Myocyte (in vitro differentiated cells): ENCODE results near the gene CALML6. TPM values are rescaled to one million over a fixed set of nuclear protein-coding genes. Genes with fewer than 3 reads are reported as not detected.

Experiments
- DNase-seq: peaks from one replicate; pipeline ENCODE4 v3.0.0-alpha.2; 2012; ENCODE audit warnings: low read depth
- total RNA-seq: library from RNA; depleted of rRNA; stranded (reverse); fragments of >200 nt; gene quantifications from 2 replicates; pipeline ENCODE4 v1.2.3, GENCODE V29; 2014

CALML6 gene
- total RNA-seq, 1 donor from 2014 or later = 0.27 TPM

DNA sequence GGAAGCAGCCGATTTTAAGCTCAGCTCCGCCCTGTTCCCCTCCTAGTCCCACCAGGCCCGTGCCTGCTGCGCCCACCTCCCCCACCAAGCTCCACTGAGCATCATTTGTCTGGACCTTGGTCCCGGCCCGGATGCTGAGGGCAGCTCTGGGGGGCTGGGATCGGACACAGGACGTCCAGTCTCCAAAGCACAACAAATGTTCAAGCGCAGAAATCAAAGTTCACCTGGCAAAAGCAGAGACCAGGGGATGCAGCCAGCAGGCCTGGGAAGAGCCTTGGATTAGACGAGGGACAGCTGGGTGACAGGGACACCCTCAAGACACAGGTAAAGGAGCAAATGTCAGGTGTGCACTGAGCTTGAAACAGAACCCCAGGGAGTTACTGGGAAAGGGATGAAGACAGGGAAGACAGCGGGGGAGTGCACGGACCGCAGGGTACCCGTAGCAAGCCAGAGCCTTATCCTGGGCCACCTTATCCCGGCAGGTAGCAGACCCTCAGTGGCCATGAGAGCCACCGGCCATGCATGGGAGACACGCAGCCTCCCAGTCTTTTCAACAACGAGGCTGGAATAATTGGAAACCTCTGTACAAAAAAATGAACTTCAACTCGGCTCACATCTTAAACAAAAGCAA is 26.3 kb downstream of the CALML6 start:
- no peak for DNase-seq

DNA sequence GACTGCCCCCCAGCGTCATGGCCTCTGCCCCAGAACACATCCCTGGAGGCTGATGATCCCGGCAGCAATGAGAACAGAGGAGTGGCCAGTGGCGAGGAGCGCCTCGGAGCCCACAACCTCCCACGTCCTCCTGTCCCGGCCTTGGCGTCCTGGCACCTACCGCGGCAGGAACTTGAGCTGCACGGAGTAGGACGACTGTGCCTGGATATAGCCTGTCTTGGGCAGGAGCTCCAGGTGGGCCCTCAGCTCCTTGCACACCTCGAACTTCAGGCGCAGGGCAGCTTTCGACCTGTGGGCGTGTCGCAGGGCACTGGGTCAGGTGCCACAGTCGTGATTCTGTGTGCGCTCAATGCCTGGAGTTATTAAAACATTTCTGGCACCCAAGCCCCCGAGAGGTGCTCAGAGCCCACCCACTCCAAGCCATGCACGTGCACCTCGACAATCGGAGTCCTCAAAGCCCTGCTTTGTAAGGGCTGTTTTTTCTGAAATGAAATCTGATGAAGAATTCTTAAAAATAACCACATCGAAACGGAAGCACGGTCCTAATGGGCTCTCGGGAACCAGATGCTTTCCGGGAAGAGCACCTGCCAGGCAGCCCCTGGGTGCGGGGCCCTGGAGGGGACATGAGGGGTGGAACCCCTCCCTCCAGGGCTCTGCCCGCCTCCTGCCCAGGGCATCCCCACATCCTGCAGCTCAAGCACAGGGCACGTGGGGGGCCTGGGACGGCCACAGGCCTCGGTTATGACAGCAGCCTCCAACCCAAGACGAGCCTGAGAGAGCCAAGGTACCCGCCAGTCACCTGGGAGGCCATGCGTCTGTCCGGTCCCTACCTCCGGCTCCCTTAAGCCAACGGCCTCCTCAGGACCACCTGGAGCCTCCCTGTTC is 27.1 kb downstream of the CALML6 start:
- no peak for DNase-seq

DNA sequence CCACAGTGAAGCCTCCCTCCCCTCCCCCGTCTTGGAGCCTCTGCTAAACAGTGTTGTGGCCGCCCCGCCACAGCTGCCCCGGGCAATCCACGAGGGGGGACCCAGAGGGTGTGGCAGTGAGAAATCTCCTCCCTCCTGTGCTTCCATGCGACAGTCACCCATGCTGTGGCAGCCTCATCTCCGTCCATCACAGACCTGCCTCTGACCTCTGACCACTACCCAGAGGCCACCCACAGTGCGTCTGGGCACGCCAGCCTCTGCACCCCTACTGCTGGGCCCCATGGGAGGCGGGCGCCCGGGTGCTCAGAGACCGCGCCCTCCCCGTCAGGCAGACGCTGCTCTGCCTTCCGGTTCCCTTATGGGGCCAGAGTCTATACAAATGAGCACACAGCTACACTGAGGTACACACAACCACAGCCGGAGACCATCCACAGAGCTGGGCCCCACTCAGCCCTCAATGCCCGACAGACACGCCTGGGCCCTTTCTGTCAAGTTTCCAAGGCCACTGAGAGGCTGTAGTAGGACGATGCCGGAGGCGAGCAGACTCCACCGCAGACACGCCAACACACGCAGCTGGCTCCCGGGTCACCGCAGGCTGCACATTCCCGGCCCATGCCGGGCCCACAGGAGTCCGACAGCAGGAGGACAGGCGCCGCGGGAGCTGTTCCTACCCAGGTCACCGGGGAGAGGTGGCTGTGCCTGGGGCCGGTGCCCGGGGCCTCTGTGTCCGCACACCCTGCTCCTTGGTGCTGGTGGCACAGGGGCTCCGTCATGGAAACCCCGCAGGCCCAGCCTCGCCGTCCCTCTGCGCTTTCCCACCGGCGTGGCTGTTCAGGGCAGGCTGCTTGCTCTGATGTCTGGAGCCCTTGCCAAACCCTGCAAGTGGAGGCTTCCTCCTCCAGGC is 27.9 kb downstream of the CALML6 start:
- no peak for DNase-seq

DNA sequence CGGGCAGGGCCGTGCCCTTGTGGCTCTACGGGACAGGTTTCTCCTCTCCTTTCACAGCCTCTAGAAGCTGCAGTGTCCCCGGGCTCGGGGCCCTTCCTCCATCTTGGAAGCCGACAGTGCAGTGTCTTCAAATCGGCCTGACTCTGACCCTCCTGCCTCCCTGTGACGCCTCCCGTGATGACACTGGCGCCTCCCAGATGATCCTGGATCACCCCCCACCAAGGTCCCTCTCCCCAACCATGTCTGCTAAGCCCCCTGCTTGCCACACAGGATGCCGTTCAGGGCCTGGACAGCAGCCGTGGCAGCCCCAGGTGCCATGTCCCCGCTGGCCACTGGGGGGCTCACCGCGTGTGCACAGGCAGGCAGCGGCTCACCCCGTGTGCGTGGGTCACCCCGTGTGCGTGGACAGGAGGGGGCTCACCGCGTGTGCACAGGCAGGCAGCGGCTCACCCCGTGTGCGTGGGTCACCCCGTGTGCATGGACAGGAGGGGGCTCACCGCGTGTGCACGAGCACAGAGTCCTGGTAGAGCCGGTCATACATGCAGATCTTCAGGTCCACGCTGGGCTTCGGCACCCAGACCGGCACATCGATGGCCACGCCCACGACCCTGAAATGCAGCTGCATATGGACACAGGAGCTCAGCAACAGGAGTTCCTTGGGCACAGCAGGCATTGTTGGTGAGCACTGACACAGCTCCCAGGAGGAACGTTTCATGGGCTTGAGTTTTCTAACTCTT is 28.9 kb downstream of the CALML6 start:
- peak; percentile 39 for DNase-seq

DNA sequence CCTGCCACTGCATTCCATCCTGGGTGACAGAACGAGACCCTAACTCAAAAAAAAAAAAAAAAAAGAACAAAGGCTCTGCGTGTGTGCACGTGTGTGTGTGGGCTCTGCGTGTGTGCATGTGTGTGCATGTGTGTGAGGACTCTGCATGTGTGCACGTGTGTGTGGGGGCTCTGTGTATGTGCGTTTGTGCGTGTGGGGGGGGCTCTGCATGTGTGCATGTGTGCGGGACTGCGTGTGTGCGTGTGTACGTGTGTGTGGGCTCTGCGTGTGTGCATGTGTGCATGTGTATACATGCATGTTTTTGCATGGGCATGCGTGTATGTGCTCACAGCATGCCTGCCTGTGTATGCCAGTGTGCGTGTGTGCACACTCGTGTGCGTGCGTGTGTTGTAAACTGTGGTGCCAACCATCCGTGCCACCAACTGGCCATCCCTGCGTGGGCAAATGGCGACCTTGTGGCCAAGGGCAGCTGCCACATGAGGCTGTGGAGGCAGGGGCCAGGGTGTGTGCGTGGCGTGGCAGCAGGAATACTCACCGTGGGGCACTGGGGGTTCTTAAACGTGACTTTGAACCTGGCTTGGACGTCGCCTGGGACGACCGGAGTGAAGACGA is 30.8 kb downstream of the CALML6 start:
- no peak for DNase-seq

DNA sequence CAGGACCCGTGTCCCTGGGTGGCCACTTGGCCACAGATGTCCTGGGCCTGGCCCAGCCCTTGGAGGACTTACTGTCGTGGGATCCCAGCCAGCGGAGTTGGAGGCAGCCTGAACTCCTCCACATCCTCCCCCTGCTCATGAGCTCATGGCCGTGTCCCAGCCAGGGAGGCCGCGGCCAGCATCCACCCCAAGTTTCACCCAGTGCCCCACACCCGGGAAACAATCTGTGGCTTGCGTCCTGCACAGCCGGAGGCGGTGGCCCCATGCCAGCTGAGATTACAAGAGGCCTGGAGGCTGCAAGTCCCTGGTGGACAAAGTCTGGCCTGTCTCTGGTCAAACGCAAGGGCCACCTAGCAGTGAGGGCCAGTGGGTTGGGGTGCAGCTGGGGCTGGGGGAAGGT is 31.5 kb downstream of the CALML6 start:
- peak; percentile 28 for DNase-seq

DNA sequence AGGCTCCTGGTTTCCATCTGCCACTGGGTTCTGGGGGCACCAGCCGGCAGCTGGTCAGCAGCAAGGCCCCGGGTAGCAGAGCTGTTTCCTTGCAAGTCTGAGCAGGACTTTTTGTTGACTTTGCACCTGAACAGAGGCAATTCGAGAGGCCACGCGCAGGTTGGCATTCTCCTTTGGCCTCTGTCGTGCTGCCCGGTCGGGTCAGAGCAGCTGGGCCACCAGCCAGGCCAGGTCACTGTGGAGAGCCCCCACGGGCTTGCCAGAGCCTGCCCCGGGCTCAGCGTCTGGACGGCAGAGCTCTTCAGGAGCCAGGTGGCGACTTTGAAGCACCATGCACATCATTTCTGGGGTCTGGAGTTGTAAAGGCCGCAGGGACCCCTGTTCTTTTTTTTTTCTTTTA is 32.4 kb downstream of the CALML6 start:
- no peak for DNase-seq

DNA sequence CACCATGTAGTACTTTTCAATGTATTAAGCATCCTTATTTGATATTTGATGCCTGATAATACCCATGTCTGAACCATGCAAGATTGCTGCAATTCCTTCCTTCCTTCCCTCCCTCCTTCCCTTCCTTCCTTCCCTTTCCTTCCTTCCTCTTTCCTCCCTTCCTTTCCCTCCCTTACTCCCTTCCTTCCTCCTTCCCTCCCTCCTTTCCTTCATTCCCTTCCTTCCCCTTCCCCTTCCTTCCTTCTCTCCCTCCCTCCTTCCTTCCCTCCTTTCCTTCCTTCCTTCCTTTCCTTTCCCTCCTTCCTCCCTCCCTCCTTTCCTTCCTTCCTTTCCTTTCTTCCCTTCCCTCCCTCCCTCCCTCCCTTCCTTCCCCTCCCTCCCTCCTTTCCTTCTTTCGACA is 33.7 kb downstream of the CALML6 start:
- no peak for DNase-seq

DNA sequence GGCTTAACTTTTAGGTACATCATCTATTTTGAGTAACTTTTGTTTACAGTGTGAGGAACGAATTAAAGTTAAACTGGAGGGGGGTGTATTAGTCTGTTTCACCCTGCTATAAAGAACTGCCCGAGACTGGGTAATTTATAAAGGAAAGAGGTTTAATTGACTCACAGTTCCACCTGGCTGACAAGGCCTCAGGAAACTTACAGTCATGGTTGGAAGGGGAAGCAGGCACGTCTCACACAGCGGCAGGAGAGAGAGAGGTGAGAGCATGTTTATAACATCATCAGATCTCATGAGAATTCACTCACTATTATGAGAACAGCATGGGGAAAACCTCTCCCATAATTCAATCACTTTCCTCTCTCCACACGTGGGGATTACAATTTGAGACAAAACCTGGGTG is 35.9 kb downstream of the CALML6 start:
- DNase-seq = no peak

DNA sequence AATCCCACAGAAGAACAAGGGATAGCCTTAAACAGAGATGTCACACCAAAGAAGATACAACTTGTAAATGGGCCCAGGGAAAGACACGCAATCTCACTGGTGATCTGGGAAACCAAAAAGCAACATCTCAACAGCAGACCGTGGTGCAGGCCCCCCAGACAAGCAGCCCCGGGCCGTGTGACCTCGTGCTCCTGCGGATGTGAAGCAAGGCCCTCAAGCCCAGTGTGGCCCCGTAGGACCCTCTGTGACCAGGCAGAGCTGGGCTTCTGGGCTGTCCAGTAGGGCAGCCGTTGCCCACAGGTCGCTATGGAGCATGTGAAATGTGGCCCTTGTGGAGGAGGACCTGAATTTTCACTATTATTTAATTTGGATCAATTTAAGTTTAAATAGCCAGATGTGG is 39.0 kb downstream of the CALML6 start:
- no peak for DNase-seq

DNA sequence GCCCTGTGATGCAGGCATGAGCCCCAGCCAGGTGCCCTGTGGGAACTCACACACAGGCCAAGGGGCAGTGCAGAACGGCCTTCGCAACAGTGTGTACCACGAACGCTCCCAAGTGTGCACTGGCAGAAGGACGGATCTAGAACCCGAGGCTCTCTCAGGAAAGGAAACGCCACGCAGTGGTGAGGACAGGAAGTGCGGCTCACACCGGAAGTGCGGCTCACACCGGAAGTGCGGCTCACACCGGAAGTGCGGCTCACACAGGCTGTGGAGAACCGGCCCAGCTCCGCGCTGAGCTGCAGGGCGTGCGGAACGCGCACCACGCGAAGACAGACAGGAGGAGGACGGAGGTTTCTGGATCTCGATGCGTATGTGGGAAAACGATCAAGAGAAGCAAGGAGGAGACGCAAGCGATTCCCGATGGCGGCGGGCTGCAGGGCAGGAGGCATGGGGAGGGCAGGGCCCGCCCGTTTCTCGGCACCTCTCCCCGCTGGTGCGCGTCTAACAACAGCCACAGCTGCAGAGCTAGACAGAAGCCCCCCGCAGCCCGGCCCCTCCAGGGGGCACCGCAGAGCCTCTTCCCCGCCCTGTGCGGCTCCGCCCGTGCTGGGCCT is 39.9 kb downstream of the CALML6 start:
- no peak for DNase-seq

DNA sequence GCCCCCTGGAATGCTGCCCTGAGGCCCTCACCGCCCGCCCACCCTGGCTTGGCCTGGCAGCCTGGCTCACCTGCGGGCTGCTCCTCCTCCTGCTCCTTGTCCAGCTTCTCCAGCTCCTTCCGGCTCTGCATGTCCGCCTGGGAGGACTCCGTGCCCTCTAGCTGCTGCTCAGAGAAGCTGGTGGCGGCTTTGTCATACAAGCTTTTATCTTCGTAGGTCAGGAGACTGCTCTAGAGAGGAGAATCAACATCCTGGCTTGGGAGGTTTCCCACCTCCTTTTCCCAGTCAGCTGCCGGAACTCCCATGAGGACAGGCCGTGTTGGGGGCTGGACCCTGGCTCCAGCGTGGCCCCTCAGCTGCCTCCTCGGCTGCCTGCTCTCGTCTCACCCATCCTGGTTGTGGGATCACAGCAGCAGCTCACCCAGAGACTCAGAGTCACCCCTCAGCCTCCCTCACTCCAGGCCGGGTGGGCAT is 40.6 kb downstream of the CALML6 start:
- no peak for DNase-seq

DNA sequence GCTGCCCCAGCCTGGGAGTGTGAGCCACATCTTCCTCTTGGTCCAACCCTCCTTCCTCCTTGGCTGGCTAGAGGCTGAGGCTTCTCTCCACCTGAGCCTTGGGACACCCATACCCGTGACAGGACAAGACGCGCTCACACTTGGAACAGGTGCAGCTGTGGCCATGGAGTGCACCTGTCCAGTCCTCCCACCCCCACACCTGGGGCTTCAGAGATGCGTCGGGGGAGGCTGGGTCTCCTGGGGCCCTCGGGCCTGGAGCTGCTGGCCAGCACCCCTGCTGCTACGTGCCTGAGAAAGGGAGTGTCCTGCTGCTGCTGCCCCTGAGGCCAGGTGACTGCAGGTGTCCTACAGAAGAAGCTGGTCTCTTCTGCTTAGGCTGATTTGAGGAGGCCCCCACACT is 41.0 kb downstream of the CALML6 start:
- DNase-seq = no peak

DNA sequence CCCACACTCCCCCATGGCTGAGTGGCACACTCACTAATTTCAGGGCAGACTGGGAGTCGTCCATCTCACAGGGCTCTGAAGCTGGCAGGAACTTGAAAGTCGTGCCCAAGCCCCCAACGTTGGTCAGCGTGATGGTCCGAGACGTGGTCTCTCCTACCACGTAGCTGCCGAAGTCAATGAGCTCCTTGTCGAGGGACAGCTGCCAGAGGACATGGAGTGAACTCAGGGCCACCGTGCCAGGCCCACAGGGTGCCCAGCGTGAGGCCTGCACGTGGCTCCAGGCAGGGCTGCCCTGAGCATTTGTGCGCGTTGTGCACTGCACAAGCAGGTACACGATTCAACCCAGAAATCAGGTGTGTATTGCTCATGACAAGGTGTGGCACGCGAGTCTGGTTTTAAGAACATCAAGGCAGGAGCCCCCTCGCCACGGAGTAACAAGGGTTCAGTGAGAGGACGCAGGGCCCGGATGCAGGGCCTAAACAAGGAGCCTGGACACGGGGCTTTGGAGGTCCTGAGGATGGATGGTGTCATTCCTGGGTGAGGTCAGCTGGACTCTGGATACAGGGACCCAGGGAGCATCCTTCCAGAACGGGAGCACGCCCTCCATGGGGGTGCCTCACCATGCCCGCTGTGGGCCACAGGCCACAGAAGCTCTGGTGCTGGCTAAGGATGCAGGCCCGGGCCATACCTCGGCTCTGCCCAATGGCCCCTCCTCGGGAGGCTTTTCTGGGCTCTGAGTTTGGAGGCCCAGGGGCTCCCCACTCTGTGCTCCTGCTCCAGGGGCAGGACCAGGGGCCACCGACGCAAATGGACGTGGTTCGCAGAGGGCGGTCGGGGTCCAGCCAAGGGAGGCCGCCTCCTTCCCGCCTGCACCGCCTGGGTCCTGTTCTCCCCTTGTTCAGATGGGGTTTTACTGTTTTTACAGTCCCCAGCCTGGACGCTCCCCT is 41.8 kb downstream of the CALML6 start:
- no peak for DNase-seq

DNA sequence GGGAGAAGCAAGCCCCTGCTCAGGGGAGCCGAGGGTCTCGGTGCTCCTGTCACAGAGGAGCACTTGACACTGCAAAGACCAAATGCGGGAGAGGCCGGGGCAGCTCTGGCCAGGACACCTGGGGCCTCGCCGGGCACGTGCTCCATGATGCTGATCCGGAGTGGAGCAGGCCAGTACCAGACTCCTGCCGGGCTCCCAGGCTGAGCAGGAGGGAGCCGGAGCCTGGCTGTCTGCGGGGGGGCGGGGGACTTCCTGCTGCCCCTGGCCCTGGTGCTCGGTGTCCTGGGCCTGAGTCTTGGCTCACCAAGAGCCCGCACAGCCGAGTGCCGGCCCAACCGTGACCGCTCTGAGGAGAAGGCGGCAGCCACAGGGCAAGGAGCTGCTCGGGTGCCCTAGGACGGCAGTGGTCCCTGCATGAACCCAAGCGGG is 42.5 kb downstream of the CALML6 start:
- DNase-seq = no peak

DNA sequence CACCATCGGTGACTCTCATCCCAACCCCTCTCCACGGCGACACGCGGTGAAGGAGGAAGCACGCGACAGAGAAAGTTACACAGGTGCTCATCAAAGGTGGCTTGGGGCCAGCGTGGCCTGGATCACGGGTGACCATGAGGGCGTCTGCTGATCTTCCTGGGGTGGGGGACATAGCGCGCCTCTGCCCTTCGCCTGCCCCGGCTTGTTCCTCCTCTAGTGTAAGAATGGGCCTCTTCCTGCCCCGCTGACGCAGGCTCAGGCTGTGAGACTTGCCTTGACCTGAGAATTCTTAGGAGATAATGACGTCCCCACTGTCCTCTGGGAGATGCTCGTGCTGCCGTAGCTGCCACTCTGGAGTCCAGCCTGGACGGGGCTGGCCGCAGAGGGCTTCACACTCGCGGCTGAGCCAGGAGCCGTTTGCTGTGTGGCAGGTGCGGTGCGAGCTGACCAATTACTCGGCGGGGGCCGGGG is 43.0 kb downstream of the CALML6 start:
- no peak for DNase-seq

DNA sequence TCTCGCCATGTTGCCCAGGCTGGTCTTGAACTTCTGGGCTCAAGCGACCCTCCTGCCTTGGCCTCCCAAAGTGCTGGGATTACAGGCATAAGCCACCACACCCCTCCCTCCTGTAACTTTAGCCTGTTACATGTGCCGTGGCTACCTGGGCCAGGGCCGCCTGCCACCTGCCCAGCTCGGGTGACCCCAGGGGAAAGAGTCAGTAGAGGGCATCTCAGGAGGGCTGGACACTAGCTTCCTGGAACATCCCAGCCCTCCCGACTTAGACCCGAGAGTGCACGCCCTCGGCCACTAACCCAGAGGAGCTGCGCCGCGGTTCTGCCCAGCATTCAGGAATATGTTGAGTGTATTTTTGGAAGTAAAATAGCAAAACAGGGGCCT is 44.4 kb downstream of the CALML6 start:
- no peak for DNase-seq

DNA sequence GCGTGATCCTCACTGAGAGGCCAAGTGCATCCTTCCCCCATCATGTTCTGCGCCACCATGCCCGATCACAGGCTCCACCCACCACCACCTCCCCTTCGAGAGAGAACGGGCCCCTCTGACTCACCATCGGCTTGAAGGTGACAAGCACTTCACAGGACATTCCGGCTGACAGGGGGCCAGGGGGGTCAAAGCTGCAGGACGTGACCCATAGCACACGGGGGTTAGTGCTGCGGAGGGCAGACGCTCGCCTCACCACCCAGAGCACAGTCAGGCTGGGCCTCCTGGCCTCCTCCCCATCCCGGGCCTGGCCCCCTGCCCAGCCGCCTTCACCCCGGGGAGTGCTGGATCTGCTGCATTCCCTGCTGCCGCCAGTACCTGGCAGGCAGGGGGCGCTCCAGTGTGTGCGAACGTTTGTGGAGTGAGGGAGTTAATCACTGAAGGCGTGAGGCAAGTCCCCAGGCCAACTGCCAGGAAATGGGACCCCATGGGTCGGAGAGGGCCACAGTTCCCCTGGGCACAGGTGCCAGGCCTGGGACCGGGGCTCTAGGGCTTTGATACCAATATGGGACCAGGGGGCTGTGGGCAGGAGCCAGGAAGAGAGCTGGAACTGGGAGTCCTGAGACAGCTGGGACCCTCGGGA is 44.9 kb downstream of the CALML6 start:
- DNase-seq = peak; percentile 66
